Loucy (cell line): ENCODE measurements around the gene HAUS3.
"Not testable (repeated sequence)": the region's sequence is repeated elsewhere in the genome, so short reads cannot be mapped to it uniquely, and the experiment has no call there.

Experiments
- H2AFZ ChIP-seq: fragments of 200-600 bp; sonication (generic); 2 replicates; pipeline ENCODE4 v1.6.0; 2016; ENCODE audit warnings: antibody characterized with exemption, mild to moderate bottlenecking, low read length, moderate library complexity
- H3F3A ChIP-seq: fragments of 200-600 bp; 2 replicates; pipeline ENCODE4 v1.6.0; 2016; ENCODE audit warnings: antibody characterized with exemption, low read depth, mild to moderate bottlenecking
- H3K27me3 ChIP-seq: fragments of 200-600 bp; sonication (generic); 2 replicates; pipeline ENCODE4 v1.6.1; 2014; ENCODE audit warnings: low read length, mild to moderate bottlenecking; ENCODE audit not compliant: insufficient read depth, poor library complexity, severe bottlenecking
- H3K36me3 ChIP-seq: fragments of 200-600 bp; sonication (generic); 2 replicates; pipeline ENCODE4 v1.6.1; 2016; ENCODE audit warnings: low read length; ENCODE audit not compliant: insufficient read depth
- H3K4me1 ChIP-seq: fragments of 200-600 bp; sonication (generic); 2 replicates; pipeline ENCODE4 v1.5.1; 2014; ENCODE audit warnings: low read length, mild to moderate bottlenecking; ENCODE audit not compliant: insufficient read depth, poor library complexity, severe bottlenecking
- H3K4me2 ChIP-seq: fragments of 200-600 bp; sonication (generic); 2 replicates; pipeline ENCODE4 v1.6.0; 2014; ENCODE audit warnings: antibody characterized with exemption, low read length, low read depth, mild to moderate bottlenecking; ENCODE audit not compliant: poor library complexity, severe bottlenecking
- H3K4me3 ChIP-seq: fragments of 200-600 bp; sonication (generic); 2 replicates; pipeline ENCODE4 v1.5.1; 2014; ENCODE audit warnings: low read length, mild to moderate bottlenecking, mixed read lengths; ENCODE audit not compliant: poor library complexity, severe bottlenecking
- H3K79me2 ChIP-seq: fragments of 200-600 bp; sonication (generic); 2 replicates; pipeline ENCODE4 v1.6.1; 2014; ENCODE audit warnings: low read length; ENCODE audit not compliant: insufficient read depth
- H3K9ac ChIP-seq: fragments of 200-600 bp; sonication (generic); 2 replicates; pipeline ENCODE4 v1.6.0; 2014; ENCODE audit warnings: mild to moderate bottlenecking, low read depth, low read length, moderate library complexity; ENCODE audit not compliant: poor library complexity, severe bottlenecking
- H3K9me2 ChIP-seq: fragments of 200-600 bp; sonication (generic); replicated peaks from 2 replicates; pipeline ENCODE4 v1.6.1; 2016; ENCODE audit warnings: low read depth, low read length, mixed read lengths
- H3K9me3 ChIP-seq: fragments of 200-600 bp; sonication (generic); 2 replicates; pipeline ENCODE4 v1.6.1; 2014; ENCODE audit warnings: mild to moderate bottlenecking, antibody characterized with exemption, low read length, low read depth; ENCODE audit not compliant: insufficient read depth
- H4K20me1 ChIP-seq: fragments of 200-600 bp; sonication (generic); 2 replicates; pipeline ENCODE4 v1.6.0; 2014; ENCODE audit warnings: antibody characterized with exemption, low read length, mild to moderate bottlenecking; ENCODE audit not compliant: insufficient read depth, poor library complexity, severe bottlenecking
- EZH2phosphoT487 ChIP-seq: fragments of 200-600 bp; IDR thresholded peaks from 2 replicates; pipeline ENCODE4 v1.6.1; 2018; ENCODE audit warnings: antibody characterized with exemption, mild to moderate bottlenecking, moderate library complexity, borderline replicate concordance
- TF ChIP-seq, protein P1 (sequence below): fragments of 200-600 bp; sonication (generic); conservative IDR thresholded peaks from 2 replicates; pipeline ENCODE4 v1.5.1; 2014; ENCODE audit warnings: mild to moderate bottlenecking, antibody characterized with exemption, low read length

The HAUS3 gene

DNA sequence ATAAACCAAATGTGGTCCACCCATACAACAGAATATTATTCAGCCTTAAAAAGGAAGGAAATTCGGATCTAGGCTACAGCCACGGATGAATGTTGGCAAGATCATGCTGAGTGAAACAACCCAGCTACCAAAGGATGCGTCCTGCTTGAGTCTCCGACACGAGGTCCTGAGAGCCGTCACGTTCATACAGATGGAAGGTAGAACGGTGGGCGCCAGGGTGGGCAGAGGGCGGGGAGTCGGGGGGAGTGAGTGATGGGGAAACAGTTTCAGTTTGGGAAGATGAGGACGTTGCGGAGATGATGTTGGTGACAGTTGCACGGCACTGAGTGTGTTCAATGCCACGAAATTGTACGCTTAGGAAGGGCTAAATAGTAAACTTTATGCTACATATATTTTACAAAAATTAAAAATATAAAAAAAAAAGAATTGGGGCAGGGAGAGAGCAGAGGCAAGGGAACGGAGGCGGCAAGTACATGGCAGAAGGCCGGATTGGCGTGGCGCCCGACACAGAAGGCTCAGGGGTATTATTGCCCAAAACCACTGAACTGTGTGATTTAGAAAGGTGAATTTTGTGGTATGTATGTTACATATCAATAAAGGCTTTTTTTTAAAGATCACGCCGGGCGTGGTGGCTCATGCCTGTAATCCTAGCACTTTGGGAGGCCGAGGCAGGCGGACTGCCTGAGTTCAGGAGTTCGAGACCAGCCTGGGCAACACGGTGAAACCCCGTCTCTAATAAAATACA lies 34.8 kb upstream of the HAUS3 start:
- H3K4me3 ChIP-seq = no peak overlapping the region
- no peaks in the 10 kb centered on the region for H3K9me2 ChIP-seq
- no peak overlapping the region for H2AFZ ChIP-seq
- no peak overlapping the region for H3K9ac ChIP-seq
- H3K79me2 ChIP-seq = no peaks in the 10 kb centered on the region
- no peaks in the 10 kb centered on the region for H3K36me3 ChIP-seq
- H3F3A ChIP-seq = peaks cover 4% of the 10 kb centered on the region
- TF ChIP-seq, protein P1, sequence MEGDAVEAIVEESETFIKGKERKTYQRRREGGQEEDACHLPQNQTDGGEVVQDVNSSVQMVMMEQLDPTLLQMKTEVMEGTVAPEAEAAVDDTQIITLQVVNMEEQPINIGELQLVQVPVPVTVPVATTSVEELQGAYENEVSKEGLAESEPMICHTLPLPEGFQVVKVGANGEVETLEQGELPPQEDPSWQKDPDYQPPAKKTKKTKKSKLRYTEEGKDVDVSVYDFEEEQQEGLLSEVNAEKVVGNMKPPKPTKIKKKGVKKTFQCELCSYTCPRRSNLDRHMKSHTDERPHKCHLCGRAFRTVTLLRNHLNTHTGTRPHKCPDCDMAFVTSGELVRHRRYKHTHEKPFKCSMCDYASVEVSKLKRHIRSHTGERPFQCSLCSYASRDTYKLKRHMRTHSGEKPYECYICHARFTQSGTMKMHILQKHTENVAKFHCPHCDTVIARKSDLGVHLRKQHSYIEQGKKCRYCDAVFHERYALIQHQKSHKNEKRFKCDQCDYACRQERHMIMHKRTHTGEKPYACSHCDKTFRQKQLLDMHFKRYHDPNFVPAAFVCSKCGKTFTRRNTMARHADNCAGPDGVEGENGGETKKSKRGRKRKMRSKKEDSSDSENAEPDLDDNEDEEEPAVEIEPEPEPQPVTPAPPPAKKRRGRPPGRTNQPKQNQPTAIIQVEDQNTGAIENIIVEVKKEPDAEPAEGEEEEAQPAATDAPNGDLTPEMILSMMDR = no peak
- no peak for TF ChIP-seq EZH2phosphoT487
- H4K20me1 ChIP-seq = no peaks in the 10 kb centered on the region
- H3K9me3 ChIP-seq = no peaks in the 10 kb centered on the region
- H3K4me2 ChIP-seq = no peak overlapping the region
- peaks cover 30% of the 10 kb centered on the region for H3K4me1 ChIP-seq
- no peaks in the 10 kb centered on the region for H3K27me3 ChIP-seq

DNA sequence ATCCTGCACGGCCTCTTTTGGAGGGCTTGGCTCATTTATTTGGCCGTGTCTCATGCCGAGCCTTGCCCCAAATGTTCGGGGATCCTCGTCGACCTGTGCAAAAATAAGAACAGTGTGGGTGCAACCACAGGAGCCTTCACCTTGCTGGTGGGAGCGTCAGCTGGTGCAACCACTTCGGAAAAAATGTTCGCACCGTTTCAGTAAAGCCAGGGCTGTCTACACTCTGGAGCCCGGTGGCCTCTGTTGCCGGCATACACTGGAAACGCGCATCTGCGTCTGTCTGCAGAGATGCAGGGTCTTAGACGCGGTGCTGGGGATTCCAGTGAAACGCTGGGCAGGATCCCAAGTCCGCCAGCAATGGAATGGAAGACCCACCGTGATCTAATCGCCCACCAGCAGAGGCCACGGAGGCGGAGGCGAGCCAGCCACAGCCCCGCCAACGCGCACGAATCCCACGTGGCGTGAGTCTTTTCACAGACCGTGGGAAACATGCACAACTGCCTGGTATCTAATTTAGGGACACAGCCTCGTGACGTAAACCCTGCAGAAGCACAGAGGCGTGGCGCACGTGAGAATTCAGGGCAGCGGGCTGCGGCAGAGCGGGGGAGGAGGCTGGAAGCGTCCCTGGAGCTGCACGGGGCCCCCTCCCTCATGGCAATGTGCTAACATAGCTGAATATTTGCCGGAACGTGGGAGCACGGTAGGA lies 33.8 kb upstream of the HAUS3 start:
- Histone ChIP-seq H4K20me1 (no peaks in the 10 kb centered on the region), H3K79me2 (no peaks in the 10 kb centered on the region), H2AFZ (no peak overlapping the region), H3K9me2 (no peaks in the 10 kb centered on the region), H3K9me3 (no peaks in the 10 kb centered on the region), H3K4me3 (no peak overlapping the region), H3F3A (no peaks in the 10 kb centered on the region), H3K27me3 (no peaks in the 10 kb centered on the region), H3K9ac (no peak overlapping the region), H3K4me1 (peaks cover 19% of the 10 kb centered on the region), H3K36me3 (no peaks in the 10 kb centered on the region), H3K4me2 (no peak overlapping the region)
- TF ChIP-seq, protein P1 = no peak
- TF ChIP-seq EZH2phosphoT487 = no peak

DNA sequence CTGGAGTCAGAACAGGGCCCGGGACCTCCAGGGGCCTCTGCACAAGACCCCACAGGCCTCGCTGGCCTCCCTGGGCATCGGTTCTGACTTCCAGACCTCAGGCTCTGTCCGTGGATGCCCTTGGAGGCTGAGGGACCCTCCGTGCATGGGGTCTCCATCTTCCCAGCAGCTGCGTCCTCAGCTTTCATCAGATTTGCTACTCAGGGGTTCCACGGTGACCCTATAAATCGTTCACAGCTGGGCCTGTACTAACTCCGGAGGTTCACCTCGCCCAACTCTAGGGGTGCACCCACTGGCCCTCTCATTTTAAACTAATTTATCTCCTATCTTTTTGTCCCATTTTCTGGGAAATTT lies 33.1 kb upstream of the HAUS3 start:
- H2AFZ ChIP-seq, H3K27me3 ChIP-seq, H3K4me2 ChIP-seq, H3K79me2 ChIP-seq, H3K36me3 ChIP-seq, H3K4me3 ChIP-seq, H3K9me2 ChIP-seq, H3F3A ChIP-seq, H3K9ac ChIP-seq, H4K20me1 ChIP-seq, H3K9me3 ChIP-seq: not testable (repeated sequence)
- peaks cover 16% of the 10 kb centered on the region for H3K4me1 ChIP-seq
